Dedifferentiated amniotic fluid mesenchymal stem cell (primary cell): ENCODE measurements around the gene SEMA7A.
"Not testable (repeated sequence)": the region's sequence is repeated elsewhere in the genome, so short reads cannot be mapped to it uniquely, and the experiment has no call there.

Experiments used
- DNase-seq: peaks from one replicate; pipeline ENCODE4 v3.0.0-alpha.2; 2016; ENCODE audit errors: extremely low spot score

The SEMA7A gene

DNA sequence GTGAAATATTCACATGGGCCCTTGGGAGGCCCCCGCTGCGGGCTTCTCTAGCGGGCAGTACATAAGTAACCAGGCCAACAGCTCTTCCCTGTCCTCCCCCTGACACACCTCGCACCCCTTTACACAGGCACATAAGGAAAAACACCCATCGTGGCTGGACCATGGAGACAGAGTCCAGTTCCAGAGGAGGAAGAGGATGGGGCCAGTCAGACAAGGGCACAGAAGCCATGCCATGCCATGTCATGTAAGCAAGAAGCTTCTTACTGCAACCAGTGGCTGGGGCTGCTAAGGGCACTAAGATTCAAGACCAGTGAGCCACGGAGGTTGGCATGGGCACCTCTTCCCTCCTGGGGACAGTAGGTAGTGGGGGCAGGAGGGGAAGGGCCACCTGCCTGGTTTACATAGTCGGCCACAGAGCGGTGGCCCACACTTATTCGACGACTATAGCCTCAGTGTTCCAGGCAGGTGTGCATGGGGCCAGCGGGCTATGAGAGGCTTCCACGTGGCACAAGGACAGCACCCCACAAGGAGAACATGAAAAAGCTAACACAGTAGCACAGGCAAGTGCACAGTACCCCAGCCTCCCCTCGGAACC, 60.6 kb downstream of the SEMA7A start:
- DNase-seq: no peak

DNA sequence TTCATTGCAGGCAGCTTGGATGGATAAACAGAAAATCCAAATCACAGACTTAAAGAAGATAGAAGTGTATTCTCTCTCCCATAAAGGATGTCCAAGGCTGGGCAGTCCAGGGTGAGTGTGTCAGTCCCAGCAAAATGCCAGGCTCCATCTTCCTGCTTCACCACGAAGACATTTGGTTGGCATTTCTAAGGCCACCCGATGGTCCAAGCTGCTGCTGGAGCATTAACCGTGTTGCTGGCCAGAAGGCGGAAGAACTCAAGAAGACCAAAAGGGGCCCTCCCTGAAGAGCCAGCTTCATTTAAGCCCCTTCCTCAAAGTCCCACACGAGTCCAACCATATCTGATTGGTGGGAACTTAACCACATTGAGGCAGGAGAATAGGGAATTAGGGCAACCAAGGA, 63.3 kb downstream of the SEMA7A start:
- no peak for DNase-seq

DNA sequence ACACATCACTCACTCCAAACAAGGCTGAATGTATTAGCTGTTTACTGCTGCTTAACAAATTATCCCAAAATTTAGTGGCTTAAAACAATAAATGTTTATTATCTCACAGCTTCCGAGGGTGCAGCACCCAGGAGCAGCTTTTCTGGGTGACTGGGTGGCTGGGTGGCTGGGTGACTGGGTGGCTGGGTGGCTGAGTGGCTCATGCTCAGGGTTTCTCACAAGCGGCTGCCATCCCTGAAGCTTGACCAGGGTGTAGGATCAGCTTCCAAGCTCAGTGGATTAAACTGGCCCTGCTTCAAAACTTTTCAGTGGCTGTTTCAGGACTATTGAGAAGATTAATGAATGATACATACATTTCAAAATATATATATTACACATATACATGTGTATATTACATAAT, 64.0 kb downstream of the SEMA7A start:
- no peak for DNase-seq

DNA sequence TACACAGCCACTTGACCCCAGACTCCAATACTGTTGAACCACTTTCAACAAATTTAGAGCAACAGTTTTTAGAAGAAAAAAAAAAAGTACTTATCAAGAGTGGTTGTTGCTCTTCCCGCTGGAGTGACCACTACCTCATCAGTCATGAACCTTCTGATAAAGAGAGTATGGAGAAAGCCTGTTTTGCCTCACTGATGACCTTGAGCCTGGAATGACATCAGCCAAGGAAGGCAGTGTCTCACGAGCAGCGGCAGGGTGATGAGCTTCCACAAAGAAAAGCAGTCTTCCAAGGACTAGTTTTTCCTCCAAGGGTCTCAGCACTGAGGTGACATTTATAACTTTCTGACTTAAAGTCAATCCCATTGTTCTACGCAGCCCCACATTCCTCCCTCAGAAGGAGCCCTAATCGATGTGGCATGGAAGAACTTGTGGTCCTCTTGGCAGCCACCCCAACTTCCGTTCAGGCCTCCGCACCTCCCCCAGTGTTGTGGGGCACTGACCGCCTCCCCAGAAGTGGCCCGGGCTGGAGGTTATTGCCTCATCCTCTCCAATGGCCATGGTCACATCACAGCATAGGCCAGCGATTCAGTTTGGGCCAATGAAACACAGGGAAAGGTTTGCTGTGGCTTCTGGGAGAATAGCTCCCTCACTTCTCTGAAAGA, 64.5 kb downstream of the SEMA7A start:
- no peak for DNase-seq

DNA sequence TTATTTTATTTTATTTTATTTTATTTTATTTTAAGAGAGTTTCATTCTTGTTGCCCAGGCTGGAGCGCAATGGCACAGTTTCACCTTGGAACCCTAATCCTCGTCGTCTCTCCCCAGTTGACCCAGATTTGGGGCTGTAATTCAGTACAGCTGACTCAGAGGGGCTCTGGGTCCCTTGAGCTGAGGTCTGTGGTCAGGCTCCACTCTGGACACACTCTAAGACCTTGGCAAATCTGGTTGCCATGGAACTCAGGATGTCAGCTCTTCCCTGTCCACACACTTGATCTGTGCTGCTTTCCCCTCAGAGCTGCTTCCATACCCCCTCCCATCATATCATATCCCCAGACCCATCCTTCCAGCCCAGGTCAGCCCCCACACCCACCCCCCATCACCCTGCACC, 65.6 kb downstream of the SEMA7A start:
- no peak for DNase-seq

DNA sequence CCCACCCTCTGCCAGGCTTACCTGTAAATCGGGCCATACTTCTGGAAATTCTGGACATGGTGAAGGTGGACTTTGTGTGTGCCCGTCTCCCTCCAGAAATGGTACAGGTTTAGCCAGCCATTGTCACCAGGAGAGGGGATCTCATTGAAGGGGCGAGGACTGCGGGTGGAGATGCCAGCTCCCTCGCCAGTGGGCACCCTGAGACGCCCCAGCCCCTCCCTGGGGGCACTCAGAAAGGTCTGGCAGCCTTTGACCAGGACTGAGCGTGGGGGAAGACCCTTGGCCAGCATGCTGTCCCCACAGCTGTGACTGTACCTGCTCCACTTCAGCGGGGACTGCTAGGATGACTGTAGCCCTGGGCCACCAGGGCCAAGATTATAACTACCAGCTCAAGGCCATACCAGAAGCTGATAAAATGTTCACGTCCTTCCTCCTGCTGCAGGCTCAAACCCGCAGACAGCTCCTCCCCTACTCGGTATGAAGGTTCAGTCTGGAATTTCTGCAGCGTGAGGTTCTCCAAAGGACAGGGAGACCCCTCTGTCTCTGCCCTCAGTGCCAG, 66.4 kb downstream of the SEMA7A start, which contains the start of gene CYP11A1:
TSS of gene CYP11A1 (minus strand) at position 351 of the 559 bp plus-strand sequence. CDS start at position 290, 61 bp downstream.
- no peak for DNase-seq

DNA sequence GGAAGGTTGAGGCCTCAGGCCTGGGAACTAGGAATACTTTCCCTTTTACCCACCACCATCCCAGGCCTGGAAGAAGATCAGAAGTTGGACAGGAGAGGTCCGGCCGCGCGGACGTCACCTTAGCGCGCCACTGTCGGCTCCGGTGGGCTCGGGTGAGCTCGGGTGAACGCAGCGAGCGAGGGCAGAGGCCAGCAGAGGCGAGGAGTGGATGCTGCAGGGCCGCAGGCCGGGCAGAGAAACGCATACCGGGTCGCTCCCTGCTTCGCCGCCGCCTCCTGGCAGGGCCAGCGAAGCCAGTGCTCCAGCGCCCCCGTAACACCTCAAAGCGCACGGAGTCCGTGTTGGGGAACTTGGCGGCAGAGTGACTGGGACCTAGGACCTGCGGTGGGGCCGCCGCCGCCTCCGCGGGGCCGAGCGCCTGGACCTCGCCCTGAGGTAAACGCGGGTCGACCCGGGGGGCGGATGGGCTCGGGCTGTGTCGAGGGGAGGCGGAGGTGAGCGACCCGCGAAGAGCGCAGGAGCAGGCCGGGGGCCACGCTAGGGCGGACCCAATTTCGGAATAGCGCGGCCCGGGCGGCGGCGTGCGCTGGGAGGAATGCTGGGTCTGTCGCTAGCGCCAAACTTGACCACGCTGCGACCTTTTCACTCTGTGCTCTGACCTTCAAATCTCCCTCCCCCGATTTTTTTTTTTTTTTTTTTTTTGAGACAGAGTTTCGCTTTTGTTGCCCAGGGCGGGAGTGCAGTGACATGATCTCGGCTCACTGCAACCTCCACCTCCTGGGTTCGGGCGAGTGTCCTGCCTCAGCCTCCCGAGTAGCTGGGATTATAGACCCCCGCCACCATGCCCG, 67.9 kb downstream of the SEMA7A start:
- no peak for DNase-seq

DNA sequence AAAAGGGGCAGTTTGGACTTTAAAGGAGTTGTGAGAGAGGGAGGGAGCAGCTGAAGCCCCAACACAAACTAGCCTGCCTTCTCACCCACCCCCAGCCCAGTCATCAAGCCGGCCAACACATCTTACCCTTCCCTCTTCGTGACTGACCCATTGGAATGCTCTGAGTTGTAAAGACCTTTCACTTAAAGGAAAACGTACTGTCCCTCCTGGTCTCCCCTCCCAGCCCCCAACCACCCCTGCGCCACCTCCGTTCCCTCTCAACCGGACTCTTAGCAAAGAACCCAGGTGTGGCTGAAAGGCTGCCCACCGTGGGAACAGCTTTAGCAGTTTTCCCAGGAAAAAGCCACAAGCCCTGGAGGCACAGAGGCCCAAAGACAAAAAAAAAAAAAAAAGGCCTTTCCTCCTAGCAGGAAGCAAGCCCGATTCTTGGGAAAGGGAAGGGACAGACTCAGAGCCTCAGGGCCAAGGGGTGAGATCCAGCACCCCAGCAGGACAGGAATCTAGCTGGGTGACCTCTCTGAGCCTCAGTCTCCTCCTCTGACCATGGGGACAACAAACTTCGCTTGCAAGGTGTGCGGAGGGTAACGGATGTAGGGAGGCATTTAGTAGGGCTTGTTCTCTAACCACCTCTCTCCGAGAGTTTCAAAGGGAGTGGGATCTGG, 68.7 kb downstream of the SEMA7A start:
- no peak for DNase-seq

DNA sequence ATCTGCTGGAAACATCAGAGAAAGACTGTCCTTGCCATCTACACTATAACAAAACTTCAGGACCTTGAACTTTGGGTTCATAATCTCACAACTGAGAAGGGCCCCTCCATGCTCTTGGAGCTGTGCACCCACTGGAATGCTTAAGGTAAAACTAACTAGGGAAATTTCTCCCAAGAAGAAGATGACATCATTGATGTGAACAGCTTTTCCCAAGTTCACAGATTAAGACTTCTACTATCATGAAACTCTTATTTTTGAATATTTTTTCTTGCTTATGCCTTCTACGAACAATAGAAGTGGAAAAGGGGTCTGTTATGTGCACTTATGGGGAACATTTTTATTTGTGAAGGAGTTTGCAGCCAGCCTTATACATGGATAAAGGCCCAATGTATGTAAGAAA, 71.3 kb downstream of the SEMA7A start:
- no peak for DNase-seq

DNA sequence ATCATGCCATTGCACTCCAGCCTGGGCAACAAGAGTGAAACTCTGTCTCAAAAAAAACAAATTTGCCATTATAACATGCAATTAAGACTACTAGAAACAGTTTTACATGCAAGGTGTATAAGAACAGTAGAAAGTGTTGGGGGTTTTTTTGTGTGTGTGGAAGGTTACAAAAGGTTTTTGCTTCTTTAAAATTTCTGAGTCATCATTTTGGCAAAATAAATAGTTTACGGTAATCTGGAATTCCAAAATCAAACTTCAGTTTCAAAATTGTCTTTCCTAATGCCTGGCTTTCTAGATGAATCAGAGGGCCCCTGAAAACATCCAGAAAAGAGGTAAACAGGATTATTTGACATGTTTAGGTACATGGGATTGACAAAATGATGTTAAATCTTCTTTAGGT, 72.9 kb downstream of the SEMA7A start:
- not testable (repeated sequence) for DNase-seq

DNA sequence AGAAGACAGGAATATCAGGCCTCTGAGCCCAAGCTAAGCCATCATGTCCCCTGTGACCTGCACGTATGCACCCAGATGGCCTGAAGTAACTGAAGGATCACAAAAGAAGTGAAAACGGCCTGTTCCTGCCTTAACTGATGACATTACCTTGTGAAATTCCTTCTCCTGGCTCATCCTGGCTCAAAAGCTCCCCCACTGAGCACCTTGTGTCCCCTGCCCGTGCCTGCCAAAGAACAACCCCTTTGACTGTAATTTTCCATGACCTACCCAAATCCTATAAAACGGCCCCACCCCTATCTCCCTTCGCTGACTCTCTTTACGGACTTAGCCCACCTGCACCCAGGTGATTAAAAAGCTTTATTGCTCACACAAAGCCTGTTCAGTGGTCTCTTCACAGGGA, 74.4 kb downstream of the SEMA7A start:
- DNase-seq: not testable (repeated sequence)
